Peyer's patch (tissue), 4 donors: Measurements from ENCODE around the gene ZNF786. TPM values are rescaled to one million over a fixed set of nuclear protein-coding genes. Genes with fewer than 3 reads are reported as not detected.

Experiments used
- DNase-seq, 3 donors: peaks; one replicate each; pipeline ENCODE4 v3.0.0-alpha.2; 2017 to 2019
- H3K27ac ChIP-seq, 4 donors: fragments of 200-600 bp; sonication (generic); one replicate each; pipeline ENCODE4 v1.5.1; 2016 to 2019
- H3K27me3 ChIP-seq, 2 donors: fragments of 200-600 bp; sonication (generic); one replicate each; pipeline ENCODE4 v1.5.1; 2019
- H3K36me3 ChIP-seq, 3 donors: fragments of 200-600 bp; sonication (generic); one replicate each; pipeline ENCODE4 v1.5.1; 2016 to 2019
- H3K4me1 ChIP-seq, 4 donors: fragments of 200-600 bp; sonication (generic); one replicate each; pipeline ENCODE4 v1.5.1; 2016 to 2019
- H3K4me3 ChIP-seq, 4 donors: fragments of 200-600 bp; sonication (generic); 1 replicate in 3 of 4; 2 replicates in 1 of 4; pipeline ENCODE4 v1.5.1; 2016 to 2019; ENCODE audit warnings: mild to moderate bottlenecking in 1 of 4
- H3K9me3 ChIP-seq, 4 donors: fragments of 200-600 bp; sonication (generic); one replicate each; pipeline ENCODE4 v1.5.1; 2016 to 2019; ENCODE audit warnings: mild to moderate bottlenecking in 1 of 4
- CTCF ChIP-seq, 6 experiments: fragments of 450-650 bp in 4 of 6; fragments of 200-600 bp in 2 of 6; sonication (generic) in 1 of 6; IDR thresholded peaks; one replicate each; pipeline ENCODE4 v1.5.1; 2017 to 2019; ENCODE audit warnings: antibody characterized with exemption in 6 of 6, mild to moderate bottlenecking in 3 of 6, moderate library complexity in 1 of 6
- POLR2A ChIP-seq, 2 donors: fragments of 450-650 bp; IDR thresholded peaks; one replicate each; pipeline ENCODE4 v1.5.1; 2017; ENCODE audit warnings: antibody characterized with exemption in 2 of 2, mild to moderate bottlenecking in 2 of 2, moderate library complexity in 2 of 2
- total RNA-seq, 4 donors: library from RNA; depleted of rRNA; stranded (reverse); fragments of >200 nt; gene quantifications; one replicate each; pipeline ENCODE4 v1.1.0, GENCODE V29; 2016

Gene ZNF786
- total RNA-seq, 4 donors from 2014 or later = 3.7 to 11.5 (median 7.6) TPM

GRCh38 chr7:149077594-149077993 is 12.9 kb downstream of the ZNF786 start:
- H3K27ac ChIP-seq = no peak overlapping the region
- no peaks in the 10 kb centered on the region for H3K36me3 ChIP-seq
- no peak for DNase-seq
- TF ChIP-seq CTCF (IDR thresholded peaks at IDR 0.05) = no peak
- H3K9me3 ChIP-seq = no peaks in the 10 kb centered on the region
- no peaks in the 10 kb centered on the region for H3K4me1 ChIP-seq
- H3K4me3 ChIP-seq = no peak overlapping the region
- no peaks in the 10 kb centered on the region for H3K27me3 ChIP-seq

DNA sequence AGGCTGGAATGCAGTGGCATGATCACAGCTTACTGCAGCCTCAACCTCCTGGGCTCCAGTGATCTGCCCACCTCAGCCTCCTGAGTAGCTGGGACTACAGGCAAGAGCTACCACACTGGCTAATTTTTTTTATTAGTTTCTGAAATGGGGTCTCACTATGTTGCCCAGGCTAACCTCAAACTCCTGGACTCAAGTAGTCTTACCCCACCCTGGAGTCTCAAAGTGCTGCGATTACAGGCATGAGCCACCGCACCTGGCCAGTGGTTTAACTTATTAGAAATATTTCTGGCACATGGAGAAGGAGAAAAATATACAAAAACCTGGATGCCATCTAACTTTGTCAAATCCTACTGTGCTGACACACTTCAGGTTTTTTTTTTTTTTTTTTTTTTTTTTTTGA is 15.2 kb downstream of the ZNF786 start:
- H3K27ac ChIP-seq = no peak overlapping the region
- H3K36me3 ChIP-seq = peaks cover 0 to 16% (median 0%) of the 10 kb centered on the region in 3 donors
- no peak overlapping the region for H3K4me3 ChIP-seq
- DNase-seq = no peak
- H3K27me3 ChIP-seq = no peaks in the 10 kb centered on the region
- H3K9me3 ChIP-seq = no peaks in the 10 kb centered on the region
- H3K4me1 ChIP-seq = no peaks in the 10 kb centered on the region
- TF ChIP-seq POLR2A (IDR thresholded peaks at IDR 0.05) = no peak
- no peak for TF ChIP-seq CTCF (IDR thresholded peaks at IDR 0.05)

DNA sequence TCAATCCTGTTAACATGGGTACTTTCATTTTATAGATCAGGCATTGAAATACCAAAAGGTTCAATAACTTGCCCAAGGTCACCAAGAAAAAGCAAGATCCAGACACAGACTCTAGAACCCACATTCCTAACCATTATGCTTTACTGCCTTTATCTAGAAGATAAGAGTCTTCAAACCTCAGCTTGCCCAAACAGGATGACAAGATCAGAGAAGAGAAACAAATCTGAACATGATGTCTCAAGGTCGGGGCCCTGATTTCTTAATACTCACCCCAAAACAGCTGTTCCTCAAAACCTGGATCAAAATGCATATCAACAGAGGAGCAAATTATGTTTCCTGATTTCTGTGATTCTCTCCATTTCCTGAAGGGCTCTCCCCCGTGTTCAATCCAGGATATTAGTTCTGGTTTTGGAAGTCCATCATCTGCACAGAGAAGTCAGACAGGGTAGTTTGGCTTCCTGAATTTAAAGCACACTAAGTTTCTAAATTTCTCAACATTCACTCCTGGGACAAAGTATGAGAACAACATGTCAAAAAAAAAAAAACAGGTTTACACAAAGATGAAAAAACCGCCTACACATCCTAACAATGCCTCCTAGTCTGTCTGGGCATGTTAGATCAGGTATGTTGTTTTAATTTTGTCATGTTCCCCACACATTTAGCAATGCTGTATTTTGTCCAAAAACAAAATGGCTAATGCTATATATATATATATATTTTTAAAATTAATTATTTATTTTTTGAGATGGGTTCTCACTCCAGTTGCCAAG is 16.2 kb downstream of the ZNF786 start:
- peaks cover 0 to 18% (median 0%) of the 10 kb centered on the region in 3 donors for H3K36me3 ChIP-seq
- H3K4me1 ChIP-seq = no peaks in the 10 kb centered on the region
- H3K4me3 ChIP-seq = no peak overlapping the region
- H3K27me3 ChIP-seq = no peaks in the 10 kb centered on the region
- DNase-seq = no peak
- no peak overlapping the region for H3K27ac ChIP-seq
- H3K9me3 ChIP-seq = no peaks in the 10 kb centered on the region
- TF ChIP-seq CTCF (IDR thresholded peaks at IDR 0.05) (no peak), POLR2A (IDR thresholded peaks at IDR 0.05) (no peak)

DNA sequence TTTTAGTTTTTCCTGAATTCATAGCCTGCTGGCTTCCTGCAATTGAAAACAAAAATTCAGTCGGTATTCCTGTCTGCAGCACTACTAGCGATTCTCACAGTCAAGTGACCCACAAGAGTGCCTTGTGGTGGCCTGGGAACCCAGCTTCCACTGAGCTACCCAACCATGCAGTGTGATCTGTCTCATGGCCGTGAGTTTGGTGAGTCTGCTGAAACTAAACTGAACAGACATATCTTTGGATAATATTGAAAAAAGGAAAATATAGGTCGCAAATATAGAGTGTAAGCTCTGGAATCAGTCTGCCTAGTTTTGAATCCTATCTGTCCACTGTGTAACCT is 18.1 kb downstream of the ZNF786 start:
- H3K27ac ChIP-seq = no peak overlapping the region
- DNase-seq = no peak
- H3K4me1 ChIP-seq = no peaks in the 10 kb centered on the region
- H3K9me3 ChIP-seq = no peaks in the 10 kb centered on the region
- H3K36me3 ChIP-seq = peaks cover 0 to 18% (median 0%) of the 10 kb centered on the region in 3 donors
- no peaks in the 10 kb centered on the region for H3K27me3 ChIP-seq
- H3K4me3 ChIP-seq = no peak overlapping the region
- TF ChIP-seq POLR2A (IDR thresholded peaks at IDR 0.05) (no peak), CTCF (IDR thresholded peaks at IDR 0.05) (no peak)

DNA sequence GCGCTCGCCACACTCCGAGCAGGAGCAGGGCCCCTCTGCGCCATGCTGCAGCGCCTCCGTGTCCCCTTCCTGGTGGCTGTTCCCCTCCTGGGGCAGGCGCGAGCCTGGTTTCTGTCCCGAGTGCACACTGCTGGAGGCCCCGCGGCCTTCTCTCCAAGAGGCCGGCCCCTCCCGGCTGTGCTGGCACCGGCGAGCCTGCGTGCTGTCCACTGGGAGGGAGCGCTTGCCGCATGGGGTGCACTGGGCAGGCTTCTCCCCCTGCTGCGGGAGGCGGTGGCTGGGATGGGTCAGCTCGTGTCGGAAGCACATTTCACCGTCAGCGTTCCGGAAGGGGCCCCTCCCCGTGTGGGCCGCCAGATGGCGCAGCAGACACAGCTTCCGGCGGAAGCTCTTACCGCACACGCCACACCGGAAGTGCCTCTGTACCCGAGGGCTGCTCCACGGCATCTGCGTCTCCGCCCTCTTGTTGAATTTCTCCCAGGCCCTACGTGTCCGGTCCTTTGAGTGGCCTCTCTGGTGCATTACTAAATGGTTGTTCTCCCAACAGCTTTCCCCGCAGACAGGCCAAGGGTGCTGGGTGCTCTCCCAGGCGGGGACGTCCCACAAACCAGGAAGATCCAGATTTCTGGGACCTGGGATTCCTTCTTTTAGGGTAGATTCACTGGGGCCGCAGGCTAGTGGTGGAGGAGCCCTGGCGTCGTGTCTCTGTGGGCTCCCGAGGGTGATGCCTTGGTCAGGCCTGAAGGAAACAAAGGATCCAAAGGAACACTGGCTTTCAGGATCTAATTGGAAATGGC is 18.7 kb downstream of the ZNF786 start:
- DNase-seq = no peak
- Histone ChIP-seq H3K4me3 (no peak overlapping the region), H3K4me1 (no peaks in the 10 kb centered on the region), H3K27me3 (no peaks in the 10 kb centered on the region), H3K9me3 (no peaks in the 10 kb centered on the region), H3K27ac (peak overlapping the region in 1 of 4 donors; percentile 25), H3K36me3 (peaks cover 0 to 18% (median 0%) of the 10 kb centered on the region in 3 donors)
- TF ChIP-seq POLR2A (IDR thresholded peaks at IDR 0.05) (no peak), CTCF (IDR thresholded peaks at IDR 0.05) (no peak)
